Measurements from ENCODE around the gene NFASC.

GRCh38 chr1:205002705-205003104 lies 132.0 kb downstream of the NFASC start:
- TF ChIP-seq EZH2 (IDR thresholded peaks at IDR 0.05; ENCODE audit: insufficient read depth, poor library complexity, severe bottlenecking) (no peak), EZH2phosphoT487 (IDR thresholded peaks at IDR 0.05; ENCODE audit: insufficient read depth, low read depth) (no peak)

Data from GM23248 (cell line).